A549 (cell line): Measurements from ENCODE around the gene YDJC. TPM values are rescaled to one million over a fixed set of nuclear protein-coding genes. Genes with fewer than 3 reads are reported as not detected.

Experiments
- ATAC-seq, 2 experiments: fragments of 200-7000 bp in 1 of 2; fragments of >200 bp in 1 of 2; cut with Nextera tagmentation in 1 of 2; cut with Tn5 transposase in 1 of 2; 3 replicates each; pipeline versions ENCODE4 v1.8.0 to v1.9.1; 2018 to 2020; ENCODE audit warnings: mild to moderate bottlenecking in 1 of 2, moderate library complexity in 1 of 2
- CTCF ChIA-PET: fragments of 300-600 bp; sonication (Branson Sonifier 250); formaldehyde crosslinking; extraction: SDS; loops from one replicate; lab custom pipeline; 2021; ENCODE audit warnings: antibody characterized with exemption, inconsistent platforms; lab: Yijun Ruan, JAX
- POLR2A ChIA-PET: fragments of 350-600 bp; formaldehyde crosslinking; extraction: SDS; loops from one replicate; lab custom pipeline; 2021; ENCODE audit warnings: antibody characterized with exemption, inconsistent platforms; lab: Yijun Ruan, JAX
- DNase-seq, 2 experiments: peaks; one replicate each; pipeline versions ENCODE4 v3.0.0 to v3.0.0-alpha.2; 2011 to 2016; ENCODE audit warnings: low read depth in 1 of 2, low spot score in 1 of 2
- FAIRE-seq: peaks from 2 replicates; lab custom pipeline; 2011; peaks lifted over from hg19 to GRCh38; lab: Jason Lieb, UNC
- H3K27ac ChIP-seq, 2 experiments: fragments of >200 bp; sonication (Bioruptor Twin); formaldehyde crosslinking; 3 replicates each; pipeline ENCODE4 v1.5.1; 2016 to 2017
- H3K4me1 ChIP-seq: fragments of >200 bp; sonication (Bioruptor Twin); formaldehyde crosslinking; 3 replicates; pipeline ENCODE4 v1.6.1; 2016
- H3K4me2 ChIP-seq: fragments of >200 bp; sonication (Bioruptor Twin); formaldehyde crosslinking; 3 replicates; pipeline ENCODE4 v1.6.1; 2016
- H3K4me3 ChIP-seq: fragments of >200 bp; sonication (Bioruptor Twin); formaldehyde crosslinking; 3 replicates; pipeline ENCODE4 v1.5.1; 2016
- H3K9me3 ChIP-seq: fragments of >200 bp; sonication (Bioruptor Twin); formaldehyde crosslinking; 3 replicates; pipeline ENCODE4 v1.6.1; 2016
- BCL3 ChIP-seq: fragments of >200 bp; sonication (Bioruptor Twin); formaldehyde crosslinking; IDR thresholded peaks from 3 replicates; pipeline ENCODE4 v1.6.1; 2016
- CBX8 ChIP-seq: fragments of 200-600 bp; sonication (generic); IDR thresholded peaks from 2 replicates; pipeline ENCODE4 v1.6.1; 2016
- CHD4 ChIP-seq: fragments of 200-600 bp; sonication (generic); IDR thresholded peaks from 2 replicates; pipeline ENCODE4 v1.6.1; 2016; ENCODE audit warnings: antibody characterized with exemption, mild to moderate bottlenecking, borderline replicate concordance
- EHMT2 ChIP-seq: fragments of 200-600 bp; sonication (generic); IDR thresholded peaks from 2 replicates; pipeline ENCODE4 v1.6.1; 2016; ENCODE audit warnings: antibody characterized with exemption, low read depth, mild to moderate bottlenecking, moderate library complexity
- FOXS1 ChIP-seq: fragments of 250-450 bp; sonication (Bioruptor Pico); IDR thresholded peaks from 2 replicates; pipeline ENCODE4 v1.5.0; 2020; ENCODE audit warnings: mild to moderate bottlenecking, moderate library complexity
- HOXB13 ChIP-seq: fragments of 250-450 bp; sonication (Bioruptor Pico); IDR thresholded peaks from 2 replicates; pipeline ENCODE4 v1.5.0; 2020; ENCODE audit warnings: low read depth, mild to moderate bottlenecking, moderate library complexity
- MAFK ChIP-seq: fragments of 450-650 bp; IDR thresholded peaks from 2 replicates; pipeline ENCODE4 v1.6.1; 2014; ENCODE audit not compliant: partially characterized antibody
- MAX ChIP-seq: IDR thresholded peaks from 2 replicates; pipeline ENCODE4 v1.6.1; 2012
- MYC ChIP-seq: IDR thresholded peaks from 2 replicates; pipeline ENCODE4 v1.6.1; 2012; ENCODE audit warnings: mild to moderate bottlenecking, inconsistent platforms, low read length, improper control_type of control experiment, borderline replicate concordance
- NFE2L2 ChIP-seq: fragments of 150-350 bp; conservative IDR thresholded peaks from 2 replicates; pipeline ENCODE4 v1.6.1; 2014; ENCODE audit warnings: low read length
- REST ChIP-seq: fragments of 200-600 bp; sonication (generic); IDR thresholded peaks from 2 replicates; pipeline ENCODE4 v1.6.1; 2016; ENCODE audit warnings: antibody characterized with exemption, mild to moderate bottlenecking, moderate library complexity
- SMC3 ChIP-seq: fragments of >200 bp; sonication (Bioruptor Twin); formaldehyde crosslinking; IDR thresholded peaks from 3 replicates; pipeline ENCODE4 v1.6.1; 2018; ENCODE audit warnings: inconsistent platforms
- TFCP2L1 ChIP-seq: fragments of 250-450 bp; sonication (Bioruptor Pico); IDR thresholded peaks from 2 replicates; pipeline ENCODE4 v1.5.0; 2021; ENCODE audit warnings: mild to moderate bottlenecking
- USF2 ChIP-seq: fragments of 450-650 bp; IDR thresholded peaks from 2 replicates; pipeline ENCODE4 v1.6.1; 2014; ENCODE audit warnings: antibody characterized with exemption
- ZFP36 ChIP-seq: fragments of 450-650 bp; IDR thresholded peaks from 2 replicates; pipeline ENCODE4 v1.6.1; 2014; ENCODE audit warnings: borderline replicate concordance; ENCODE audit not compliant: partially characterized antibody
- WGBS: methylation state at CpG from one replicate; pipeline ENCODE4 v1.1.6; 2017; ENCODE audit errors: missing lambda C conversion rate; 5-methylcytosine and 5-hydroxymethylcytosine counted together
- polyA plus RNA-seq, 4 experiments: library from polyadenylated mRNA; depleted of rRNA in 3 of 4; stranded (reverse); fragments of >200 nt; fragmentation: RNase III in 1 of 4; extraction: RNeasy Plus Mini Kit Qiagen cat#74134 plus additional on column Dnase treatment in 1 of 4; gene quantifications; 2 replicates in 3 of 4; 3 replicates in 1 of 4; pipeline ENCODE4 v1.2.3, GENCODE V29; 2011 to 2017

YDJC gene
- polyA plus RNA-seq, 2 of the 4 experiments (the other 2 are of a cell fraction), result 24.8 to 28.3 TPM

GRCh38 chr22:21661991-21662390, 32.2 kb upstream of the YDJC start:
- TF ChIP-seq EHMT2 (no peak), HOXB13 (CRISPR knock-in tag) (no peak), SMC3 (no peak), NFE2L2 (no peak), ZFP36 (peak; percentile 7), MYC (no peak)
- Histone ChIP-seq H3K4me2 (no peak overlapping the region), H3K4me1 (peaks cover 4% of the 10 kb centered on the region; the same call in 1 of the 3 replicates), H3K4me3 (no peak overlapping the region), H3K27ac (no peak overlapping the region), H3K9me3 (no peaks in the 10 kb centered on the region)
- 85% methylated on average over 5 of the region's 5 CpGs for WGBS
- CTCF ChIA-PET, result no interaction called here
- ATAC-seq (no peak), DNase-seq (no peak), FAIRE-seq (no peak)
- POLR2A ChIA-PET, result no interaction called here

- Histone ChIP-seq H3K27ac (no peak overlapping the region), H3K4me3 (no peak overlapping the region), H3K4me1 (0 out of 3 replicates have a peak, but pooled peaks cover 4% of the 10 kb centered on the region), H3K4me2 (no peak overlapping the region), H3K9me3 (no peaks in the 10 kb centered on the region)
- no peak for DNase-seq
- FAIRE-seq, result no peak
- TF ChIP-seq BCL3 (no peak), MAX (no peak), NFE2L2 (no peak), TFCP2L1 (CRISPR knock-in tag) (no peak), CHD4 (no peak)
- ATAC-seq, result no peak
- 73% methylated on average over 5 of the region's 7 CpGs for WGBS
- POLR2A ChIA-PET, result no interaction called here
- CTCF ChIA-PET, result interaction anchor here (1.4 kb wide), 2 partner anchors 14 to 18 kb away, joined by 4 to 6 read pairs; partner anchors contain the start of gene SDF2L1
Measured at GRCh38 chr22:21660904-21661303, 31.1 kb upstream of the YDJC start.

- no peak for TF ChIP-seq USF2
- TF ChIP-seq CBX8, result no peak
- TF ChIP-seq ZFP36, result no peak
- no peak for TF ChIP-seq FOXS1 (CRISPR knock-in tag)
- TF ChIP-seq MAFK, result peak; percentile 56
- TF ChIP-seq REST, result no peak
- 73% methylated on average over 6 of the region's 7 CpGs for WGBS
- no peak overlapping the region for H3K27ac ChIP-seq
- ChIA-PET CTCF (interaction anchor here (1.4 kb wide), 2 partner anchors 13 to 17 kb away, joined by 4 to 6 read pairs; partner anchors contain the start of gene SDF2L1), POLR2A (interaction anchor here (0.7 kb wide), 1 partner anchor 31 kb away, joined by 6 read pairs; no protein-coding TSS in a partner anchor)
- no peak for DNase-seq
- FAIRE-seq, result no peak
- H3K9me3 ChIP-seq, result no peaks in the 10 kb centered on the region
- no peak overlapping the region for H3K4me2 ChIP-seq
- no peak for ATAC-seq
- 0 out of 3 replicates have a peak, but pooled peaks cover 4% of the 10 kb centered on the region for H3K4me1 ChIP-seq
- H3K4me3 ChIP-seq, result no peak overlapping the region
Measured at GRCh38 chr22:21659864-21660525, 30.2 kb upstream of the YDJC start.
